KOPT-K1 (cell line): ENCODE data around the gene C10orf143.

Source experiments
- H3K27ac ChIP-seq: fragments of 200-600 bp; sonication (generic); 2 replicates; pipeline ENCODE4 v1.5.1; 2016; ENCODE audit warnings: antibody characterized with exemption, mild to moderate bottlenecking, low read depth, low read length; ENCODE audit not compliant: poor library complexity, severe bottlenecking
- H3K36me3 ChIP-seq: fragments of 200-600 bp; sonication (generic); 2 replicates; pipeline ENCODE4 v1.5.1; 2017; ENCODE audit warnings: antibody characterized with exemption, mild to moderate bottlenecking, low read length, moderate library complexity; ENCODE audit not compliant: insufficient read depth
- H3K9me3 ChIP-seq: fragments of 200-600 bp; sonication (generic); 2 replicates; pipeline ENCODE4 v1.5.1; 2017; ENCODE audit warnings: antibody characterized with exemption, low read length, mild to moderate bottlenecking; ENCODE audit not compliant: insufficient read depth, poor library complexity, severe bottlenecking

C10orf143 gene

DNA sequence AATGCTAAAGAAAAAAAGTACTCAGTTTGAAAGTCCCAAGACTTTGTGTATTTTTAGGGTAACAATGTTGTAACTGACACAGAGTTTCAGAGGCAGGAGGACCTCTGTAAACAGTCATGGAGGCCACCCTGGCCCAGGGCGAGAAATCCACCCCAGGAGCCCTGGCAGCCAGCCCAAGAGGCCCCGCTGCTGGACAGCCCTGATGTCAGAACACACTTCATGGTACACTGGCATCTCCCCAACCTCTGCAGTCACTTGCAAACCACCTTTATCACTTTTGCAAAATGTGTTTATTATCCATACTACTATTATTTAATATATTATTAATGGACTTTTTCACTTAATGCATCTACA is 30.2 kb downstream of the C10orf143 start:
- Histone ChIP-seq H3K9me3 (no peaks in the 10 kb centered on the region), H3K27ac (no peak overlapping the region), H3K36me3 (no peaks in the 10 kb centered on the region)

DNA sequence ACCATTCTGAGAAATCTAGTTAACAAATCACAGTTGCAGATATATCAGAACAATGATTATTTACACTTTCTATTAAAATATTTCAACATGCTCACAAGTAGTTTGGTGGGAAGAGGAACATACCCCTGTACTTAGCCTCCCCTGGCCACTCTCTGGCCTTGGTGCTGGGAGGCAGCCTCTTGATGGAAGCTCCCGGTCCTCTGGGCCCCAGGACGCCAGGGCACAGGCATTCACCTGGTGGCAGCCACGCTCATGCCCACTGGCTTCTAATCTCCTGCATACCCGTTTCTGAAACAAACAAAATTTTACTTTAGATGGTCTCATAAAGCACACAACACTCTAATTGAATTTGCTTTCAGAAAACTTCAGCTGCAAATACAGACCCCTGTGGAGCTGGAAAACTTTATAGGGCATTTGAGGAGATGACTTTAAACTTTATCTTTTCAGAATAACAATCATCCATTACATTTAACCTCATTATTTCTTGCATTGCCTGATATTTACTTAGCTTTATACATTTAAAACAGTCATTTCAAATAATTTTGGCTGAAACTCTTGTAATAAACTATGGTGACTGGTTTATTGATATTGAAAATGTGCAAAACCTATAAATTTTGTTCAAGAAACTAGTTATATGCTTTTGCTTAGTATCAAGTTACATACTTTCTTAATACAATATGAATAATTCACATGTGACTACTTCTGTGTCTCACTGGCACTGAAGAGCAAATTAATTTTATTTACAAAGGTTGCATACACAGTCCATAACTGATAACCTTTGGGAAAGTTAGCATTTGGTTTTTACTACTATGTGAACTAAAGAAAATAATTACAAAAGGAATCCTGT is 30.8 kb downstream of the C10orf143 start:
- H3K9me3 ChIP-seq, result no peaks in the 10 kb centered on the region
- H3K36me3 ChIP-seq, result no peaks in the 10 kb centered on the region
- H3K27ac ChIP-seq, result no peak overlapping the region

DNA sequence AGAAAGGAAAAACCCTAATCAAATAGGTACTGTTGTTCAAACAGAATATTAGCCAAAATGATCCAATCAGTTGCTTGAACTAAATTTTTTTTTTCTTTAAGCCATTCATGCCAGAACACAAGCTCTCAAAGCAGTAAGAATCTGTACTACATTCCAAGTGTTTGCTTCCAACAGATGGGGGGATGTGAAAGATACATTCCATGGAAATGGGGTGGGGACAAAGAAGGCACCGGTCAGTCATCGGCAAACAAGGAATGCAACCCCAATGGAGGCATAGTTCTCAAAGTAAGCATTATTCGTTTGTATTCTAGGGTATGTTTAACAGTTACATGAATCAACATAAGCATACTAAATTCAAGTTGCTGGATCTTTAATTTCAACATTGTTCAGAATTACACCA is 32.5 kb downstream of the C10orf143 start:
- Histone ChIP-seq H3K9me3 (peaks cover 1% of the 10 kb centered on the region), H3K27ac (no peak overlapping the region), H3K36me3 (no peaks in the 10 kb centered on the region)

DNA sequence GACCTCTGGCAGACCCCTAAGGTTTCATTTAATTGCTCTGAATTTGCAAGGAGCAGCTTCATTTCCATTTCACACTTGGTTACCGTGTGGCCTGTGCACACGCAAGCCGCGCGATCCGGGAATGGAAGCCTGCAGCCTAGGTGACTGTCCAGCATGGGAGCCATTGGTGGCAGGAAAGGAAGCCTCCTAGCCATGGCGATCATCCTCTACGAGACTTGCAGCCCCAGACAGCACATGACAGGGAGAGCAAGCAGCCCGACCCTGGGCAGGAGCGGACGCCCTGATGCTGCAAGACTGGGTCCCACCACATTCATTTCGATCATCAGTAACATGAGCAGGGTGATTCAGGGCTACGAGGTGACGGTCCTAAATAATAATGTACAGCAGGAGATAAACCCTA is 33.9 kb downstream of the C10orf143 start:
- Histone ChIP-seq H3K36me3 (no peaks in the 10 kb centered on the region), H3K27ac (no peak overlapping the region)

DNA sequence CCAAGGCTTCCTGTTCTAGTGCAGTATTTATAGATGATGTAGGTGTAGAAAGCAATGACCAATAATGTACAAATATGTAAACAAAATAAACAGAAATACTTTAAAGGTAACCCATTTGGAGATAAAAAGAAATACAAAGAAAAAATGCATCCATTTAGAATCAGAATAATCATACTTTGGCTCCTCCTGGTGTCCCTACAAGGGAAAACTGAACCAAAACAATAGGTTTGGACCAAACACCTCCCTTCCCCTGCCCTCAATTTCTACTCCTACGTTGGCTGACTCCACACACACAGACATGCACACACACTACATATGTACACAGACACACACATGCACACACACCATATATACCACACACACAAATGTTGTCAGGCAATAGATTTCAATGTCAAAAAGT is 36.0 kb downstream of the C10orf143 start:
- H3K36me3 ChIP-seq, result no peaks in the 10 kb centered on the region
- H3K9me3 ChIP-seq, result peaks cover 14% of the 10 kb centered on the region
- no peak overlapping the region for H3K27ac ChIP-seq

More for the DNA sequence above, 33.9 kb downstream of the C10orf143 start:
- H3K9me3 ChIP-seq, result peaks cover 14% of the 10 kb centered on the region

DNA sequence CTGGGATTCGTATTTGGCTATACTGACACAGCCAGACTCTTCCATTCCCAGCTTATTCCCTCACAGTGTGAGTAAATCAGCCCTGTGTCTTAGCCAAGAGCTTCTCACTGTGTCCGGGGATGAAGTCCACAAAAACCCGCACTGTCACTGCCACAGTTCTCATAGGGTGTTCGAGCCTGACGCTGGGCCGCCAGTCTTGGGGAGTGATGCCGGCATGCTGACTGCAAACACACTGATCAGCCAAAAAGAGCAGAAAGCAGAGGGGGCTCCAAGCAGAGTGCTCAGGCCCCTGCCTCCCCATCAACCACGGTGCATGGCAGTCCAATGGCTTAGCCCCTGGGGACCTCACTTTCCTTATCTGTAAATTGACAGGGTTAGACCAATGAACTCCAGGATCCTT is 36.7 kb downstream of the C10orf143 start:
- Histone ChIP-seq H3K9me3 (peaks cover 14% of the 10 kb centered on the region), H3K36me3 (no peaks in the 10 kb centered on the region), H3K27ac (no peak overlapping the region)

DNA sequence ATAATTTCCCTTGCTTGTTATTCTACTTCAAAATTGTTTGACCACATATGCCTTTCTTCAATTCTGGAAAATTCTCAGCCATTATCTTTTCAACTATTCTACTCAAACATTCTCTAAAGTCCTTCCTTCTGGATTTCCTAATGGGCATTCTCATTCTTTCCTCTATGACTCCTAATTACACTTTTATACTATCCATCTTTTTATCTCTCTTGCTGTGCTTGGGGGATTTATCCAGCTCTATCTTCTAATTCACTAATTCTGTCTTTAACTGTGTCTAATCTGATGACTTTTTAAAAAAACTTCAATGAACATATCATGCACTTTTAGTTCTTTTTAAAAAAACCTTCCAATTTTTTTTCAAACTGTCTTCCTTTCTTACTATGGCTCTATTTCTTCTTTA is 38.4 kb downstream of the C10orf143 start:
- Histone ChIP-seq H3K36me3 (no peaks in the 10 kb centered on the region), H3K9me3 (peaks cover 14% of the 10 kb centered on the region)

DNA sequence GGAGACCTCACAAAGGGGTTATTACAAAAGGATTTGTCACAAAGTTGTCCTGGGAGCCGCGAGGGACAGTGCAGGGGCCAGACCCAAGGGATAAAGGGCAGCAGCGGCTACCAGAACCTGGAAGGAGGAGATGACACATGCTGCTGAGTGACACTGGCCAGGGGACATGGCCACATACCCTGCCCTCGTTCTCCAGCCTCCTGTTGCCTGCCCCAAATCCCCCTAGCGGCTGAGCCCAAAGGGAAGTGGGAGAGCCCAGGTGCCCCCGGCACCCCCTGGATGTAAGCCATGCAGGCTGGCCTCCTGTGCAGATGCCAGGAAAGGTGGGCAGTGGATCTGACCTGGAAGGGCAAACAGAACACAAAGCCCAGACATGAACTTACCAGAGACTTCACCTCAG is 42.7 kb downstream of the C10orf143 start:
- H3K27ac ChIP-seq, result no peak overlapping the region
- peaks cover 11% of the 10 kb centered on the region for H3K9me3 ChIP-seq
- no peaks in the 10 kb centered on the region for H3K36me3 ChIP-seq

More for the DNA sequence above, 38.4 kb downstream of the C10orf143 start:
- no peak overlapping the region for H3K27ac ChIP-seq

DNA sequence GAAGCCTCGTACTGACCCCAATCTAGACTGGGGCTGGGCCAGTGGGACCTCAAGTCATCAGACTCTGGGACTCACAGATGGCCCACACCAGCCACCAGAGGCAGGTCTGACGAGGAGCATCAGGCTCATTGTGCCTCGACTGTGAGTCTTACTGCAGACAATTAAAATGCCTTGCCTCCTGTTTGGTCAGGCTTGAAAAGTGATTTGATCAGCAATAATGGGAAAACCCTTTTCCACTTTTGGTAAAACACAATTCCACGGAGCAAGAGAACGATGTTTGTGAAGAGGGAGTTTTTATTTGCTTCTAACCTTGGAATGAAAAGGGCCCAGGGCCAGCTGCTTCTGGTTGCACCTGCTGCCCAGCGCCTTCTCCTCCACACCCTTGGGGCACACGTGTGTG is 43.9 kb downstream of the C10orf143 start:
- H3K36me3 ChIP-seq, result no peaks in the 10 kb centered on the region
- no peak overlapping the region for H3K27ac ChIP-seq
- no peaks in the 10 kb centered on the region for H3K9me3 ChIP-seq

DNA sequence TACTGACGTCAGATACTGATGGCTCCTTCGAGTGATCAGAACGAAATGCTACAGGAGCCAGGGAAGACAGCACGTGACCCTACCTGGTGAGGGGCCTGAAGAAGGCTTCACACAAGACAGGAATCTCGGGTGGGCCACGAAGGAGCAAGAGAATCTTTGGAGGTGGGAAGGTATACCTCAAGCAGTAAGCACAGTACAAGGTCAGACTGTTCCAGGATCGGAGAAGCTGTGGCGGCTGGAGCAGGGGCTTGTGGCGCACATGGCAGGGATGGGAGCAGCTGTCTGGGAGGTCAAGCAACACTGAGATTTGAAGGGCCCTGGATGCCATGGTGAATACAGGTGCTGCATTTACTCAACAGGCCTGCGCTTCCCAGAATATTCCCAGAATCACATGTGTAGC is 45.4 kb downstream of the C10orf143 start:
- no peaks in the 10 kb centered on the region for H3K36me3 ChIP-seq

DNA sequence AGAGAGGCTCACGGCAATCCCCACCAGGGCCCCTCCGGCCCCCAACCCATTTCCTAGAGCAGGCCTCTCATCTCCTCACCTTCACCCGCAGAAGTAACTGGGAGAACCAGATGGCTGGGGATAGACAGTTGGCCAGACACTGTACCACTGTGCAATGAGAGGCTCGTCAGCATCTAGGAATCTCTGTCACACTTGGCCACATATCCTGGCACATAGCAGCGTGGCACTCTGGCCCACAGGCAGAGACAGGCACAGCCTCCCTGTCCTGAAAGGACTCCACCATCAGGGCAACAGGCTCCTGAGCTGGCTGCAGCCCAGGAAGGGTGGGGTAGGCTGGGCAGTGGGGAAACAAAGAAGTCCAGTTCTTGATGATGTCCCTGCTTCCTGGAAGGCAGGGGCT is 45.8 kb downstream of the C10orf143 start:
- H3K9me3 ChIP-seq, result no peaks in the 10 kb centered on the region
- H3K36me3 ChIP-seq, result no peaks in the 10 kb centered on the region
- H3K27ac ChIP-seq, result no peak overlapping the region

More for the DNA sequence above, 45.4 kb downstream of the C10orf143 start:
- no peaks in the 10 kb centered on the region for H3K9me3 ChIP-seq
- no peak overlapping the region for H3K27ac ChIP-seq

DNA sequence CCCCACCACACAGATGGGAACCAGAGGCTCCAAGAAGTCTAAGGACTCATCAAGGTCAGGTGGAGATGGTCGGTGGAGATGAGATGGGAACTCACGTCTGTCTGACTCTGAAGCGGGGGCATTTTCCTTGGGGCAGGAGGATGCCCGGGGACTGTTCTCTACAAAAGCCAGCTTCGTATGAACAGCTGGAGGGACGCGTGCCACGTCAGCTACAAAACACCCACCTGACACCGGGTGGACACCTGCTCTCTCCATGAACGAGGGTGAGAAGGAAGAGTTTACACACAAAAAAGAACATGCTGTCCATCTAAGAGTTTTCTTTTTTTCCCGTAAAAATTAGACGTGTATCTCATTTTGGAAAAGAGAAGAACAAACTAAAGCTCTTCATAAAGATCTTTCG is 47.7 kb downstream of the C10orf143 start:
- Histone ChIP-seq H3K27ac (no peak overlapping the region), H3K36me3 (no peaks in the 10 kb centered on the region), H3K9me3 (no peaks in the 10 kb centered on the region)

DNA sequence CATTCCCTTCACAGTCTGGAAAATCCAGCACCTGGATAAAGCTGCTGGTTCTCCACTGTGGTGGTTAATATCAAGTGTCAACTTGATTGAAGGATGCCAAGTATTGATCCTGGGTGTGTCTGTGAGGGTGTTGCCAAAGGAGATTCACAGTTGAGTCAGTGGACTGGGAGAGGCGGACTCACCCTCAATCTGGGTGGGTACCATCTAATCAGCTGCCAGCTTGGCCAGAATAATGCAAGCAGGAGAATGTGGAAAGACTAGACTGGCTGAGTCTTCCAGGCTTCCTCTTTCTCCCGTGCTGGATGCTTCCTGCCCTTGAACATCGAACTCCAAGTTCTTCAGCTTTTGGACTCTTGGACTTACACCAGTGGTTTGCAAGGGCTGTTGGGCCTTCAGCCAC is 48.4 kb downstream of the C10orf143 start:
- Histone ChIP-seq H3K36me3 (no peaks in the 10 kb centered on the region), H3K27ac (no peak overlapping the region)

DNA sequence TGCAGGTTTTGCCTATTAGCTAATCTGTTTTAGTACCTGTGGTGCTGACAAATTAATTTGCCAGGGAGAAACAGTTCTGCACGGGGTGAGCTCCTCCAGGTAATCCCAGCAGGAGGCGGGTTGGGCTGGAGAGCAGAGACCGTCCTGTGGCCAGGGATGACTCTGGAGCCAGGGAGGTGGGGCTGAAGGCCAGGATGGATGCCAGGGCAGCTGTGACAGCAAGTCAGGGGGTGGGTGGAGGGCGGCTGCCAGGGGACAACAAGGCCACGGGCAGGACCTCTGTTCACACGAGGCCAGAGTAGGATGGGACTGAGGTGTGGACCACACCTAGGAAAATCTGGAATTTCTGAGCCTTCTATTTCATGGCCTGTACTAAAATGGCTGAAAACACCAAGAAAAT is 48.9 kb downstream of the C10orf143 start:
- no peaks in the 10 kb centered on the region for H3K9me3 ChIP-seq
- H3K36me3 ChIP-seq, result no peaks in the 10 kb centered on the region
- no peak overlapping the region for H3K27ac ChIP-seq

More for the DNA sequence above, 48.4 kb downstream of the C10orf143 start:
- no peaks in the 10 kb centered on the region for H3K9me3 ChIP-seq

DNA sequence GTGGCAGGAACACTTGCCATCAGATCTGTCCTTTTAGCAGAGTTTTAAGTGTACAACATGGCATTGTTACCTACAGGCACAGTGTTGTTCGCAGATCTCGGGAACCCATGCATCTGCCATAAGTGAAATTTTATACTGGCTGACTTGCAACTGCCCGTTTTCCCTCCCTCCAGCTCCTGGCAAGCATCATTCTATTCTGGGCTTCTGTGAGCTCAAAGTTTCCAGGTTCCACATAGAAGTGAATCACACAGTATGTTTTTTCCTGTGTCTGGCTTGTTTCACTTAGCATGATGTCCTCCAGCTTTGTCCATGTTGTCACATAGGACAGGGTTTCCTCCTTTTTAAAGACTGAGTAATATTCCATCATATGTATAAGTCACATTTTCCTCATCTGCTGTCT is 56.6 kb downstream of the C10orf143 start:
- H3K27ac ChIP-seq, result no peak overlapping the region
- H3K9me3 ChIP-seq, result no peaks in the 10 kb centered on the region
- H3K36me3 ChIP-seq, result no peaks in the 10 kb centered on the region

DNA sequence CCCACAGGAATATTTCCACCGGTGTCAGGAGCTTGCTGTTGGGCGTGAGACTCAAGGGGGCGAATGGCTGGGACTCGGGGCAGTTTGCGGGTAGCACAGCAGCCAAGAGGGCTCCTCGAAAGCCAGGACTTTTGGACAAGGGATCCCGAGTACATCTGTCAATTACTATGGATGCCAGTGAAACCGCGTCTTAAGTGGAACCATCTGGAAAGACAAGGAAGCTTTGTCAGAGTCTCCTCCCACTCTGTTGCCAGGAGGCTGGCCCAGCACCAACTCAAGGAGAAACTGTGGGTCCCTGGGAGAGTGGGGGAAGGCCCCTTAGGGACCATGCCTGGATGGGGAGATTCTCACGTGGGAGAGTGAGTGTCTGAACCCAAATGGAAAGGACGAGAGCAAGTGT is 57.1 kb downstream of the C10orf143 start:
- Histone ChIP-seq H3K36me3 (no peaks in the 10 kb centered on the region), H3K9me3 (no peaks in the 10 kb centered on the region), H3K27ac (no peak overlapping the region)
